Mucosa of descending colon (tissue), 3 donors: Measurements from ENCODE around the gene MPRIP. TPM values are rescaled to one million over a fixed set of nuclear protein-coding genes. Genes with fewer than 3 reads are reported as not detected.

Experiments
- ATAC-seq: fragments of 200-7000 bp; cut with Tn5 transposase; one replicate; pipeline ENCODE4 v1.9.1; 2020; ENCODE audit warnings: mild to moderate bottlenecking, moderate library complexity
- DNase-seq, 3 donors: peaks; one replicate each; pipeline ENCODE4 v3.0.0-alpha.2; 2020
- H3K36me3 ChIP-seq: fragments of 200-600 bp; one replicate; pipeline ENCODE4 v1.8.0; 2021; ENCODE audit warnings: low read depth, mild to moderate bottlenecking
- H3K4me1 ChIP-seq: fragments of 200-600 bp; one replicate; pipeline ENCODE4 v1.8.0; 2021; ENCODE audit warnings: low read depth, mild to moderate bottlenecking
- H3K4me3 ChIP-seq: fragments of 200-600 bp; one replicate; pipeline ENCODE4 v1.8.0; 2021; ENCODE audit warnings: mild to moderate bottlenecking
- H3K9me3 ChIP-seq: fragments of 200-600 bp; one replicate; pipeline ENCODE4 v1.8.0; 2021; ENCODE audit warnings: mild to moderate bottlenecking
- CTCF ChIP-seq: fragments of 200-600 bp; IDR thresholded peaks from one replicate; pipeline ENCODE4 v1.8.0; 2022; ENCODE audit warnings: antibody characterized with exemption, mild to moderate bottlenecking
- intact Hi-C, 2 donors: fragments of 100-400 bp; cut with DNase I in 1 of 2; cut with micrococcal nuclease in 1 of 2; formaldehyde crosslinking; loops; one replicate each; pipeline versions ENCODE4 v1.11.0 to v1.11.1; 2022; cut with DNase I, micrococcal nuclease
- total RNA-seq, 3 donors: library from RNA; stranded (reverse); fragmentation: NEBNext Ultra II Directional in 2 of 3; extraction: Animal tissue kit (Norgen Biotek cat#: 25700) in 2 of 3; gene quantifications; one replicate each; pipeline versions ENCODE4 v1.2.1 to v1.2.4, GENCODE V29; 2021 to 2023
- donor health status: DM: no; HTN: no; CAD: no; lungs with moderate emphysema.
- donor health status: DM: no; HTN: no; CAD: no.
- donor health status: DM: no; HTN: yes; CAD: no.

Gene MPRIP
- total RNA-seq, 3 donors from 2014 or later: 150 to 249 (median 231) TPM

- H3K4me1 ChIP-seq: peaks cover 3% of the 10 kb centered on the region
- no peaks in the 10 kb centered on the region for H3K36me3 ChIP-seq
- DNase-seq (peak in 1 of 3 donors; percentile 35), ATAC-seq (peak; percentile 18)
- TF ChIP-seq CTCF: no peak
- no peak overlapping the region for H3K4me3 ChIP-seq
- H3K9me3 ChIP-seq: no peaks in the 10 kb centered on the region
- intact Hi-C loops: no loop called here
These were observed 143.8 kb downstream of the MPRIP start for GRCh38 chr17:17186051-17186450.

GRCh38 chr17:17186551-17187505, 144.6 kb downstream of the MPRIP start:
- DNase-seq (no peak), ATAC-seq (no peak)
- TF ChIP-seq CTCF: no peak
- H3K9me3 ChIP-seq: no peaks in the 10 kb centered on the region
- no peaks in the 10 kb centered on the region for H3K36me3 ChIP-seq
- no peak overlapping the region for H3K4me3 ChIP-seq
- intact Hi-C loops: no loop called here
- H3K4me1 ChIP-seq: peaks cover 3% of the 10 kb centered on the region

- no peak for TF ChIP-seq CTCF
- H3K36me3 ChIP-seq: no peaks in the 10 kb centered on the region
- H3K4me1 ChIP-seq: peaks cover 3% of the 10 kb centered on the region
- ATAC-seq: no peak
- H3K4me3 ChIP-seq: no peak overlapping the region
- intact Hi-C loops: no loop called here
- H3K9me3 ChIP-seq: no peaks in the 10 kb centered on the region
- DNase-seq: no peak
These were observed 146.3 kb downstream of the MPRIP start for GRCh38 chr17:17188586-17188985.

- intact Hi-C loops: no loop called here
- H3K36me3 ChIP-seq: no peaks in the 10 kb centered on the region
- H3K4me1 ChIP-seq: peaks cover 3% of the 10 kb centered on the region
- ATAC-seq (no peak), DNase-seq (no peak)
- no peaks in the 10 kb centered on the region for H3K9me3 ChIP-seq
- no peak overlapping the region for H3K4me3 ChIP-seq
- no peak for TF ChIP-seq CTCF
These were observed 147.3 kb downstream of the MPRIP start for GRCh38 chr17:17189559-17189958.

GRCh38 chr17:17190188-17190587, 147.9 kb downstream of the MPRIP start:
- DNase-seq (peak in 1 of 3 donors; percentile 18), ATAC-seq (no peak)
- Histone ChIP-seq H3K36me3 (no peaks in the 10 kb centered on the region), H3K4me1 (peaks cover 3% of the 10 kb centered on the region), H3K9me3 (no peaks in the 10 kb centered on the region), H3K4me3 (no peak overlapping the region)
- no peak for TF ChIP-seq CTCF
- intact Hi-C loops: no loop called here
